Measurements from ENCODE around the gene SCN9A. TPM values are rescaled to one million over a fixed set of nuclear protein-coding genes. Genes with fewer than 3 reads are reported as not detected.

Gene SCN9A
- total and polyA plus RNA-seq, 2 donors (not counting 1 experiment from before 2014, with no cell fraction given), result 64.2 to 105 TPM

DNA sequence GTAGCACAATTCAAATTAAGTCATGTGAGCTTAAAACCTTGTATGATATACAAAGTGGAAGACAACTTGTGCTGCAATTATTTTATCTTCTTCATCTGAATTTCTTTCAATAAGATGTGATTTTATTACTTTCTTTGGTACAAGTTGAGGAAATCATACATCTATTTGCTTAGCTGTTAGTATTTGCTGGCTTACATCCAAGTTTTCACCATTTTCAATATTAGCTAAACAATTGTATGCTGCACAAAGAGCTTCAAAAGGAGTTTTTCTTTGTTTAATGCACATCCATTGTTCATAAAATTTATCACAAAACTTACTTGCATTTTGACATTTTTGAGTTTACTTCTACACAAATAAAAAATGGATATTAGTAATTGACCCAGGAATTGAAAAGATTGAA lies 40.9 kb downstream of the SCN9A start:
- peak in 1 of 2 donors; percentile 39 for DNase-seq (ENCODE audit: low read depth in 2 of 2)
- no peak overlapping the region for H3K27ac ChIP-seq (ENCODE audit: insufficient read depth, low read length)
- H3K9ac ChIP-seq (ENCODE audit: insufficient read depth, low read length), result no peak overlapping the region
- no peak overlapping the region for H3K4me2 ChIP-seq (ENCODE audit: extremely low read depth, insufficient read depth, low read length)
- no peaks in the 10 kb centered on the region for H3K36me3 ChIP-seq (ENCODE audit: control insufficient read depth, insufficient read depth, low read length)
- peaks cover 5% of the 10 kb centered on the region for H3K79me2 ChIP-seq (ENCODE audit: control insufficient read depth, insufficient read depth, low read length)
- no peaks in the 10 kb centered on the region for H3K9me3 ChIP-seq (ENCODE audit: control insufficient read depth, insufficient read depth, low read depth, low read length)
- no peaks in the 10 kb centered on the region for H4K20me1 ChIP-seq (ENCODE audit: control insufficient read depth, extremely low read depth, insufficient read depth, low read length)
- peaks cover 6% of the 10 kb centered on the region for H3K4me1 ChIP-seq (ENCODE audit: control insufficient read depth, extremely low read depth, insufficient read depth, low read length)
- no peak overlapping the region for H2AFZ ChIP-seq (ENCODE audit: low read length)
- H3K27me3 ChIP-seq (ENCODE audit: control insufficient read depth, insufficient read depth, low read length), result no peaks in the 10 kb centered on the region
- no peak for TF ChIP-seq EZH2 (IDR thresholded peaks at IDR 0.05; ENCODE audit: low read length, missing control alignments)
- H3K4me3 ChIP-seq (replicated peaks in 1 of 4; ENCODE audit: control extremely low read depth in 1 of 4, insufficient read depth in 1 of 4, low read depth in 3 of 4, low read length in 4 of 4), result no peak overlapping the region

DNA sequence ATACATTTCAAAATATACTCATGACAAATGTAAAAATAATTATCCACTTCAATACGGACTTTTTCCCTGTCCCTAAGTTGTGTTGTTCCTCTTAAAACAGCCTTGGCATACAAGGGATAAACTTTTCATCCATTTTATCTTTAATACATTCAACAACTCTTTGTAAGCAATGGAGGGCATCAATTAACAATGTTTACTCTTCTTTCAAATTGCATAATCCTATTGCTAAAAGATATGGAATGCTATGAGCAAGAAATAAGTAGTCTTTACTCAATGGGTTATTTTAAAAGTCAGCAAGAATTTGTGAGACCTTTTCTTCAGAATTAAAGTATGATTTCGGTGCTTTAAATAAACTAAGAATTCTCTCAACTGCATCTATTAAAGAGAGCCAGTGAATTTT lies 41.9 kb downstream of the SCN9A start:
- Histone ChIP-seq H3K36me3 (ENCODE audit: control insufficient read depth, insufficient read depth, low read length) (no peaks in the 10 kb centered on the region), H3K4me1 (ENCODE audit: control insufficient read depth, extremely low read depth, insufficient read depth, low read length) (peaks cover 6% of the 10 kb centered on the region), H3K27ac (ENCODE audit: insufficient read depth, low read length) (no peak overlapping the region), H3K9ac (ENCODE audit: insufficient read depth, low read length) (no peak overlapping the region), H3K79me2 (ENCODE audit: control insufficient read depth, insufficient read depth, low read length) (peaks cover 5% of the 10 kb centered on the region), H2AFZ (ENCODE audit: low read length) (no peak overlapping the region), H3K4me3 (replicated peaks in 1 of 4; ENCODE audit: control extremely low read depth in 1 of 4, insufficient read depth in 1 of 4, low read depth in 3 of 4, low read length in 4 of 4) (no peak overlapping the region), H4K20me1 (ENCODE audit: control insufficient read depth, extremely low read depth, insufficient read depth, low read length) (no peaks in the 10 kb centered on the region), H3K9me3 (ENCODE audit: control insufficient read depth, insufficient read depth, low read depth, low read length) (no peaks in the 10 kb centered on the region), H3K4me2 (ENCODE audit: extremely low read depth, insufficient read depth, low read length) (peak overlapping the region; percentile 45), H3K27me3 (ENCODE audit: control insufficient read depth, insufficient read depth, low read length) (no peaks in the 10 kb centered on the region)
- peak in 1 of 2 donors; percentile 61 for DNase-seq (ENCODE audit: low read depth in 2 of 2)
- no peak for TF ChIP-seq EZH2 (IDR thresholded peaks at IDR 0.05; ENCODE audit: low read length, missing control alignments)
- TF ChIP-seq, protein P1, sequence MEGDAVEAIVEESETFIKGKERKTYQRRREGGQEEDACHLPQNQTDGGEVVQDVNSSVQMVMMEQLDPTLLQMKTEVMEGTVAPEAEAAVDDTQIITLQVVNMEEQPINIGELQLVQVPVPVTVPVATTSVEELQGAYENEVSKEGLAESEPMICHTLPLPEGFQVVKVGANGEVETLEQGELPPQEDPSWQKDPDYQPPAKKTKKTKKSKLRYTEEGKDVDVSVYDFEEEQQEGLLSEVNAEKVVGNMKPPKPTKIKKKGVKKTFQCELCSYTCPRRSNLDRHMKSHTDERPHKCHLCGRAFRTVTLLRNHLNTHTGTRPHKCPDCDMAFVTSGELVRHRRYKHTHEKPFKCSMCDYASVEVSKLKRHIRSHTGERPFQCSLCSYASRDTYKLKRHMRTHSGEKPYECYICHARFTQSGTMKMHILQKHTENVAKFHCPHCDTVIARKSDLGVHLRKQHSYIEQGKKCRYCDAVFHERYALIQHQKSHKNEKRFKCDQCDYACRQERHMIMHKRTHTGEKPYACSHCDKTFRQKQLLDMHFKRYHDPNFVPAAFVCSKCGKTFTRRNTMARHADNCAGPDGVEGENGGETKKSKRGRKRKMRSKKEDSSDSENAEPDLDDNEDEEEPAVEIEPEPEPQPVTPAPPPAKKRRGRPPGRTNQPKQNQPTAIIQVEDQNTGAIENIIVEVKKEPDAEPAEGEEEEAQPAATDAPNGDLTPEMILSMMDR (conservative IDR thresholded peaks at IDR 0.05 in 1 of 2, IDR thresholded peaks at IDR 0.05 in 1 of 2; ENCODE audit: low read depth in 1 of 2, low read length in 2 of 2), result no peak

DNA sequence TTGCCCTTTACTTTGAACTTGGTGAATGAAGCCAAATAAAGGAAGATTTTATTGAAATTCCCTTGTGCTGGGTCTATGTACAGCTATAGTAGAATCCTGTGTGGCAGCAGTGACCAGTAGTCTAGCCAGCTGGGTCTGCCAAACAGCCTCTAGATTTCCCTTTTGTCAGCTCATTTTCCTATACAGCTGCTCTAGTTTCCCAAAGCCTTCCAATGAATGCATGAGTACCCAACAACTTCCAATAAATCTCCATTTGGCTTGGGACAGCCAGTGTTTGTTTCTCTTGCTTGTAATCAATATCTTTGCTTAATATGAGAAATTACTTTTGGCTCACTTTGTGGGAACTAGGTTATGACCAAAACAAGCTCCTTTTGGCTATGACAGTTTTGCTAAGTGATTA lies 43.6 kb downstream of the SCN9A start:
- H3K27me3 ChIP-seq (ENCODE audit: control insufficient read depth, insufficient read depth, low read length), result no peaks in the 10 kb centered on the region
- no peak overlapping the region for H3K9ac ChIP-seq (ENCODE audit: insufficient read depth, low read length)
- peak in 1 of 2 donors; percentile 61 for DNase-seq (ENCODE audit: low read depth in 2 of 2)
- H2AFZ ChIP-seq (ENCODE audit: low read length), result no peak overlapping the region
- peaks cover 5% of the 10 kb centered on the region for H3K79me2 ChIP-seq (ENCODE audit: control insufficient read depth, insufficient read depth, low read length)
- H3K4me2 ChIP-seq (ENCODE audit: extremely low read depth, insufficient read depth, low read length), result no peak overlapping the region
- H3K27ac ChIP-seq (ENCODE audit: insufficient read depth, low read length), result no peak overlapping the region
- no peak overlapping the region for H3K4me3 ChIP-seq (replicated peaks in 1 of 4; ENCODE audit: control extremely low read depth in 1 of 4, insufficient read depth in 1 of 4, low read depth in 3 of 4, low read length in 4 of 4)
- no peaks in the 10 kb centered on the region for H4K20me1 ChIP-seq (ENCODE audit: control insufficient read depth, extremely low read depth, insufficient read depth, low read length)
- peaks cover 6% of the 10 kb centered on the region for H3K4me1 ChIP-seq (ENCODE audit: control insufficient read depth, extremely low read depth, insufficient read depth, low read length)
- H3K9me3 ChIP-seq (ENCODE audit: control insufficient read depth, insufficient read depth, low read depth, low read length), result no peaks in the 10 kb centered on the region
- no peaks in the 10 kb centered on the region for H3K36me3 ChIP-seq (ENCODE audit: control insufficient read depth, insufficient read depth, low read length)
- no peak for TF ChIP-seq EZH2 (IDR thresholded peaks at IDR 0.05; ENCODE audit: low read length, missing control alignments)
- TF ChIP-seq, protein P1 (conservative IDR thresholded peaks at IDR 0.05 in 1 of 2, IDR thresholded peaks at IDR 0.05 in 1 of 2; ENCODE audit: low read depth in 1 of 2, low read length in 2 of 2), result no peak

All from fibroblast of lung (primary cell).